Breast epithelium (tissue), 4 donors: ENCODE measurements around the gene C9orf152. TPM values are rescaled to one million over a fixed set of nuclear protein-coding genes. Genes with fewer than 3 reads are reported as not detected.

Source experiments
- DNase-seq, 2 donors: peaks; one replicate each; pipeline ENCODE4 v3.0.0-alpha.2; 2019; ENCODE audit warnings: low spot score in 2 of 2
- H3K27ac ChIP-seq, 2 donors: fragments of 200-600 bp; sonication (generic) in 1 of 2; one replicate each; pipeline ENCODE4 v1.5.1; 2016 to 2019; ENCODE audit warnings: mild to moderate bottlenecking in 1 of 2
- H3K27me3 ChIP-seq, 2 donors: fragments of 200-600 bp; sonication (generic) in 1 of 2; one replicate each; pipeline versions ENCODE4 v1.5.1 to v1.6.0; 2017 to 2019; ENCODE audit warnings: control low read depth in 1 of 2, mild to moderate bottlenecking in 1 of 2
- H3K36me3 ChIP-seq: fragments of 200-600 bp; one replicate; pipeline ENCODE4 v1.5.1; 2019
- H3K4me1 ChIP-seq, 2 donors: fragments of 200-600 bp; sonication (generic); one replicate each; pipeline ENCODE4 v1.5.1; 2016 to 2019; ENCODE audit warnings: control low read depth in 1 of 2
- H3K4me3 ChIP-seq, 3 donors: fragments of 200-600 bp; sonication (generic); 1 replicate in 2 of 3; 2 replicates in 1 of 3; pipeline ENCODE4 v1.5.1; 2016 to 2019; ENCODE audit warnings: mild to moderate bottlenecking in 3 of 3, moderate library complexity in 2 of 3
- H3K9me3 ChIP-seq, 2 donors: fragments of 200-600 bp; sonication (generic) in 1 of 2; one replicate each; pipeline ENCODE4 v1.5.1; 2016 to 2019; ENCODE audit warnings: control low read depth in 1 of 2
- POLR2A ChIP-seq: fragments of 450-650 bp; IDR thresholded peaks from one replicate; pipeline ENCODE4 v1.6.1; 2016; ENCODE audit warnings: antibody characterized with exemption, mild to moderate bottlenecking, moderate library complexity
- POLR2AphosphoS5 ChIP-seq, 3 donors: sonication (generic); formaldehyde crosslinking; IDR thresholded peaks; one replicate each; pipeline ENCODE4 v1.6.1; 2017; ENCODE audit warnings: antibody characterized with exemption in 3 of 3
- intact Hi-C: fragments of 100-400 bp; cut with DNase I; formaldehyde crosslinking; loops from one replicate; pipeline ENCODE4 v1.15.1; 2023; ENCODE audit warnings: low total_unique reads
- total RNA-seq, 3 donors: library from RNA; depleted of rRNA; stranded (reverse); fragments of >200 nt; gene quantifications; one replicate each; pipeline ENCODE4 v1.1.0, GENCODE V29; 2016
- TF ChIP-seq, protein P1 (sequence below), 3 donors: fragments of 450-650 bp; IDR thresholded peaks; one replicate each; pipeline ENCODE4 v1.5.1; 2016 to 2017; ENCODE audit warnings: antibody characterized with exemption in 3 of 3, mild to moderate bottlenecking in 3 of 3, moderate library complexity in 3 of 3

The C9orf152 gene
- total RNA-seq, 3 donors from 2014 or later = 7.9 to 10.2 TPM; not detected in 1

DNA sequence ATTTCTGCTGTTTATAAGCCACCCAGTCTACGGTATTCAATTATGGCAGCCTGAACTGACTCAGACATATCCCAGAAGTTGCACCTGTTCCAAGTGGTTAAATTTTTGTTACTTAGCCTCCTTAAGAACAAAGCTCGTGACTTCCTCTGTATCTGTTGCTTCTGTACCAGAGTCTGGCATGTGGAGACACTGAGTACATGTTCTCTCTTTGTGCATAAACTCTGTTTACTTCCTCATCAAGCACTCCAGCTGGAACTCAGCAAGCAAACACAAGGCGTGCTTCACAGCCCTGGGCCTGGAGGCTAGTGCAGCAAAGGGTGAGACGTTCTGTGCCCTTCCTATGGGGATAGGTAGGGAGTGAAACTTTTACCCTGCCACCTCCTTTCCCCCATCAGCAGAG lies 19.0 kb downstream of the C9orf152 start:
- Histone ChIP-seq H3K27ac (peak overlapping the region; percentile 57 to 79), H3K36me3 (no peaks in the 10 kb centered on the region), H3K4me3 (no peak overlapping the region), H3K4me1 (no peaks in the 10 kb centered on the region), H3K9me3 (no peaks in the 10 kb centered on the region), H3K27me3 (no peaks in the 10 kb centered on the region)
- TF ChIP-seq, protein P1, sequence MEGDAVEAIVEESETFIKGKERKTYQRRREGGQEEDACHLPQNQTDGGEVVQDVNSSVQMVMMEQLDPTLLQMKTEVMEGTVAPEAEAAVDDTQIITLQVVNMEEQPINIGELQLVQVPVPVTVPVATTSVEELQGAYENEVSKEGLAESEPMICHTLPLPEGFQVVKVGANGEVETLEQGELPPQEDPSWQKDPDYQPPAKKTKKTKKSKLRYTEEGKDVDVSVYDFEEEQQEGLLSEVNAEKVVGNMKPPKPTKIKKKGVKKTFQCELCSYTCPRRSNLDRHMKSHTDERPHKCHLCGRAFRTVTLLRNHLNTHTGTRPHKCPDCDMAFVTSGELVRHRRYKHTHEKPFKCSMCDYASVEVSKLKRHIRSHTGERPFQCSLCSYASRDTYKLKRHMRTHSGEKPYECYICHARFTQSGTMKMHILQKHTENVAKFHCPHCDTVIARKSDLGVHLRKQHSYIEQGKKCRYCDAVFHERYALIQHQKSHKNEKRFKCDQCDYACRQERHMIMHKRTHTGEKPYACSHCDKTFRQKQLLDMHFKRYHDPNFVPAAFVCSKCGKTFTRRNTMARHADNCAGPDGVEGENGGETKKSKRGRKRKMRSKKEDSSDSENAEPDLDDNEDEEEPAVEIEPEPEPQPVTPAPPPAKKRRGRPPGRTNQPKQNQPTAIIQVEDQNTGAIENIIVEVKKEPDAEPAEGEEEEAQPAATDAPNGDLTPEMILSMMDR (IDR thresholded peaks at IDR 0.05) = no peak
- TF ChIP-seq POLR2AphosphoS5 (IDR thresholded peaks at IDR 0.05) = peak in 1 of 3 donors; percentile 63
- TF ChIP-seq POLR2A = no peak
- peak; percentile 73 to 78 for DNase-seq
- intact Hi-C loops = no loop called here

DNA sequence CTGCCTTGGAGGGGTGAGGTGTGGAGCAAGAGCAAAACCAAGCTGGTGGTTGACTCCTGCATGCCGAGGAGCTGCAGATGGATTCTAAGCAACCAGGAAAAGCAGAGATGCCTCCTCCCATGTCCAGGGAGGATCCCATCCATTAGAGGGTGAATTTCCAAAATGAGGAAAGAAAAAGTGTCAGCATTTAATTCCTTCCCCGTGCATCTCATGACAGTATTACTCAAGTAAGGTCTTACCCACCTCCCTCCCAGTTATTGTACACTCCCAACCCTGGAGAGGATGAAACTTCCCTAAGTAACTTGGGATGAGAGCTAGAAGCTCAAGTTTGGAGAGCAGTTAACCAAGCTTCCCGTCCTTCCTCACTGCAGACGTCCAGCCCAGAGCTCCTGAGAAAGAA lies 19.9 kb downstream of the C9orf152 start:
- H3K9me3 ChIP-seq = no peaks in the 10 kb centered on the region
- intact Hi-C loops = no loop called here
- DNase-seq = no peak
- H3K27ac ChIP-seq = peak overlapping the region; percentile 20 to 79
- H3K27me3 ChIP-seq = no peaks in the 10 kb centered on the region
- TF ChIP-seq, protein P1 (IDR thresholded peaks at IDR 0.05) = no peak
- no peak for TF ChIP-seq POLR2AphosphoS5 (IDR thresholded peaks at IDR 0.05)
- no peak for TF ChIP-seq POLR2A
- no peaks in the 10 kb centered on the region for H3K36me3 ChIP-seq
- no peaks in the 10 kb centered on the region for H3K4me1 ChIP-seq
- no peak overlapping the region for H3K4me3 ChIP-seq

DNA sequence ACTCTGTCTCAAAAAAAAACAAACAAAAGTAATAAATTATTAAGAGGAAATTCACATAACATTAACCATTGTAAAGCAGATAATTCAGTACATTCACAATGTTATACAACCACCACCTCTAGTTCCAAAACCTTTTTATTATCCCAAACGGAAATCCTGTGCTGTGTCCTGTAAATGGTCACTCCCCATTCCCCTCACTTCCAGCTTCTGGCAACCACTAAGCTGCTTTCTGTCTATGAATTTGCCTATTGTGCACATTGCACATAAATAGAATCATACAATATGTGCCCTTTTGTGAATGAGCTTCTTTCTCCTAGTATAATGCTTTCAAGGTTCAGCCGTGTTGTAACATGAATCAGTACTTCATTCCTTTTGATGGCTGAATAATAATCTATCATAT lies 20.8 kb downstream of the C9orf152 start:
- intact Hi-C loops = no loop called here
- no peaks in the 10 kb centered on the region for H3K9me3 ChIP-seq
- H3K4me3 ChIP-seq = no peak overlapping the region
- TF ChIP-seq POLR2AphosphoS5 (IDR thresholded peaks at IDR 0.05) (no peak), POLR2A (no peak)
- TF ChIP-seq, protein P1 (IDR thresholded peaks at IDR 0.05) = no peak
- no peak for DNase-seq
- H3K36me3 ChIP-seq = no peaks in the 10 kb centered on the region
- no peaks in the 10 kb centered on the region for H3K27me3 ChIP-seq
- H3K4me1 ChIP-seq = no peaks in the 10 kb centered on the region
- no peak overlapping the region for H3K27ac ChIP-seq

DNA sequence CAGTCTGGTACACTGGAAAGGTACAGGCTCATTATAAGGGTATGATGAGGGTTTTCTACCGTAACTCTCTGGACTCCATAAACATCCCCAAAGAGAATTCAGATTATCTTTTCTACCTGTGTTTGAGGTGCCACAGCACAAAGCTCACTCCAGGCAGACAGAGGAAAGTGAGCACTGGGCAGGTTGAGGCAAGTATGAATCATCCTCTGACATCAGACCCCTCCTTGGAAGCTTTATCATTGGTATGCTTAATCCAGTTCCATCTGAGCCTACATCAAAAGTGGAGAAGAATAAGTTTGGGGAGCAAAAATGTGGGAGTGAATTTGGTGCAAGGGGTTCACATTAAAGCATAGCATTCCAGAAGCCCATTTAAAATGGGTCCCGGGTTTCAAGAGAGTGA lies 21.7 kb downstream of the C9orf152 start:
- Histone ChIP-seq H3K27ac (no peak overlapping the region), H3K4me3 (no peak overlapping the region), H3K4me1 (no peaks in the 10 kb centered on the region), H3K36me3 (no peaks in the 10 kb centered on the region), H3K9me3 (no peaks in the 10 kb centered on the region), H3K27me3 (no peaks in the 10 kb centered on the region)
- intact Hi-C loops = no loop called here
- DNase-seq = no peak
- TF ChIP-seq, protein P1 (IDR thresholded peaks at IDR 0.05) = no peak
- TF ChIP-seq POLR2A = no peak
- no peak for TF ChIP-seq POLR2AphosphoS5 (IDR thresholded peaks at IDR 0.05)

DNA sequence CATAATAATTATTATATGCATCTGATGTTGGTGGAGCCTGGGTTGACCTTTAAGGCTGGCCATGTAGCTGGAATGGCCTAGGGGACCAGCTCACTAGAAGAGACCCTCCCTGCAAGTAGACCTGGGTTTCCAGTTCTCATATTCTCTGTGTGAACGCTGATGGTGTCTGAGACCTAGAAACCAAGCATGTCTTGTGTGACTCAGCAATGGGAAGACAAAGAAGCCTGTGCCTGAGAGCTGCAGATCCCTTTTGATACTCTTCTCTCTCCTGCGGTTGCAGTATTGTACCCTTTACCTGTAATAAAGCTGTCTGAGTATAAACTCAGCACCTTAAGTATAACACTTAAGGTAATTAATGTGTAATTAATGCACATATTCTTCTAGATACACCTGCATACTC lies 22.2 kb downstream of the C9orf152 start:
- H3K27ac ChIP-seq = no peak overlapping the region

More for the DNA sequence above, 22.2 kb downstream of the C9orf152 start:
- Histone ChIP-seq H3K4me3 (no peak overlapping the region), H3K27me3 (no peaks in the 10 kb centered on the region), H3K9me3 (no peaks in the 10 kb centered on the region), H3K4me1 (no peaks in the 10 kb centered on the region), H3K36me3 (no peaks in the 10 kb centered on the region)
- intact Hi-C loops = no loop called here
- no peak for DNase-seq
- no peak for TF ChIP-seq POLR2A
- TF ChIP-seq, protein P1 (IDR thresholded peaks at IDR 0.05) = no peak
- no peak for TF ChIP-seq POLR2AphosphoS5 (IDR thresholded peaks at IDR 0.05)
